ENCODE data around the gene ATP6V0B.

ATP6V0B gene

DNA sequence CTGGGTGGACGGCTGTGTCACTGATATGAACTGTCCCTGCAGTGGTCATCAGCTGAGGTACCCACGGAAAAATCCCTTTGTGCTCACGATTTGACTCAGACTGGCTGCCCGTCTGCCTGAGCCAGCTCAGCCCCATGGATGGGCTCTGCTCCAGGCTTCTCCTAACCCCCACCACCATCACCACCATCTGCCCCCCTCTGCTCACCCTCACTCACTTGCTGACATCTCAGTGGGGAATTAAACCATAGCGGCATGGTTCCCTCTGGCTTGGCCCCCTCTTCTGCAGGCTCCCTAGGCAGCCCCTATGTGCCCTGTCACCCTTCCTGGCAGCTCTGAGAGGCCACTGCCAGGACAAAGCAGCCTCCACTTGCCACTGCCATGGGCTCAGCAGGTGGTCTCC lies 39.2 kb downstream of the ATP6V0B start:
- no peaks in the 10 kb centered on the region for H3K36me3 ChIP-seq (ENCODE audit: insufficient read depth, low read length)

DNA sequence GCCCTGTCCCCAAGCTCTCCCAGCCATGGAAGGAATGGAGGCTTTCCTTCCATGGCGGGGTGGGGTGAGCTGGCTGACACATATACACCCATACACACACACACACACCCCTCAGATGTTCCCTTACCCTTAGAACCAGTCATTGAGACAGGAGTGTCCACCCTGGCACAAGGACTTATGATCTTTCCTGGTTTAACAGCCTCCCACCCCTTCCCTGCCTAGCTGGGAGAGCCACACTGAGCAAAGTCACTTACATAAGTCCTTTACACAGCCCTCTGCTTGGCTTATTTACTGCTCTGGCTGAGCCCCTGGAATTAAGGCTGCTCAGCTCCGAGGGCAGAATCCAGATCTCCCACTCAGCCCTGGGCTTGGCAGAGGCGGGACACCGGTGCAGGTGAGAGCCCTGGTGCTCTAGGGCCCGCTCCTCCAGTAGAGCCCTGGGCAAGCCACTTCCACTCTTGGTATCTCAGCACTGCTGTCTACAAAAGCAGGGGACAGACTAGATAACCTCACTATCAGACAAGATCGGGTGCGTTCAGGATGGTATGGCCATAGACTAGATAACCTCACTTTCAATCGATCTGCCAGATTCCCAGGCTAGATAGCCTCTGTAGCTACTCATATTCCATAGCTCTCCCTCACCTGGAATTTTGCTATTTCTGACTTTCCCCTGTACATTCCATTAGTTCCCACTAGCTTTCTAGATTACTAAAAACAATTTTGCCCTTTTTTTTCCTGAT lies 39.8 kb downstream of the ATP6V0B start:
- TF ChIP-seq, protein P1, sequence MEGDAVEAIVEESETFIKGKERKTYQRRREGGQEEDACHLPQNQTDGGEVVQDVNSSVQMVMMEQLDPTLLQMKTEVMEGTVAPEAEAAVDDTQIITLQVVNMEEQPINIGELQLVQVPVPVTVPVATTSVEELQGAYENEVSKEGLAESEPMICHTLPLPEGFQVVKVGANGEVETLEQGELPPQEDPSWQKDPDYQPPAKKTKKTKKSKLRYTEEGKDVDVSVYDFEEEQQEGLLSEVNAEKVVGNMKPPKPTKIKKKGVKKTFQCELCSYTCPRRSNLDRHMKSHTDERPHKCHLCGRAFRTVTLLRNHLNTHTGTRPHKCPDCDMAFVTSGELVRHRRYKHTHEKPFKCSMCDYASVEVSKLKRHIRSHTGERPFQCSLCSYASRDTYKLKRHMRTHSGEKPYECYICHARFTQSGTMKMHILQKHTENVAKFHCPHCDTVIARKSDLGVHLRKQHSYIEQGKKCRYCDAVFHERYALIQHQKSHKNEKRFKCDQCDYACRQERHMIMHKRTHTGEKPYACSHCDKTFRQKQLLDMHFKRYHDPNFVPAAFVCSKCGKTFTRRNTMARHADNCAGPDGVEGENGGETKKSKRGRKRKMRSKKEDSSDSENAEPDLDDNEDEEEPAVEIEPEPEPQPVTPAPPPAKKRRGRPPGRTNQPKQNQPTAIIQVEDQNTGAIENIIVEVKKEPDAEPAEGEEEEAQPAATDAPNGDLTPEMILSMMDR (conservative IDR thresholded peaks at IDR 0.05; ENCODE audit: low read length), result no peak
- TF ChIP-seq EZH2phosphoT487 (IDR thresholded peaks at IDR 0.05; ENCODE audit: borderline replicate concordance), result no peak
- no peak overlapping the region for H2AFZ ChIP-seq (ENCODE audit: low read length)
- H3K9me2 ChIP-seq (replicated peaks; ENCODE audit: low read depth, low read length), result no peaks in the 10 kb centered on the region
- no peaks in the 10 kb centered on the region for H3K79me2 ChIP-seq (ENCODE audit: insufficient read depth, low read length)
- H3K4me1 ChIP-seq (ENCODE audit: insufficient read depth, low read length, poor library complexity, severe bottlenecking), result no peaks in the 10 kb centered on the region
- H3F3A ChIP-seq (ENCODE audit: low read depth), result no peaks in the 10 kb centered on the region
- H3K4me2 ChIP-seq (ENCODE audit: low read depth, low read length, poor library complexity, severe bottlenecking), result no peak overlapping the region
- no peaks in the 10 kb centered on the region for H3K9me3 ChIP-seq (ENCODE audit: insufficient read depth, low read depth, low read length)
- no peaks in the 10 kb centered on the region for H4K20me1 ChIP-seq (ENCODE audit: insufficient read depth, low read length, poor library complexity, severe bottlenecking)
- H3K27me3 ChIP-seq (ENCODE audit: insufficient read depth, low read length, poor library complexity, severe bottlenecking), result no peaks in the 10 kb centered on the region
- H3K36me3 ChIP-seq (ENCODE audit: insufficient read depth, low read length), result no peaks in the 10 kb centered on the region
- no peak overlapping the region for H3K4me3 ChIP-seq (ENCODE audit: low read length, poor library complexity, severe bottlenecking)
- H3K9ac ChIP-seq (ENCODE audit: low read depth, low read length, poor library complexity, severe bottlenecking), result no peak overlapping the region

More for the DNA sequence above, 39.2 kb downstream of the ATP6V0B start:
- Histone ChIP-seq H3K4me2 (ENCODE audit: low read depth, low read length, poor library complexity, severe bottlenecking) (no peak overlapping the region), H3K9me3 (ENCODE audit: insufficient read depth, low read depth, low read length) (no peaks in the 10 kb centered on the region), H3K79me2 (ENCODE audit: insufficient read depth, low read length) (no peaks in the 10 kb centered on the region), H4K20me1 (ENCODE audit: insufficient read depth, low read length, poor library complexity, severe bottlenecking) (no peaks in the 10 kb centered on the region), H3F3A (ENCODE audit: low read depth) (no peaks in the 10 kb centered on the region), H3K9me2 (replicated peaks; ENCODE audit: low read depth, low read length) (no peaks in the 10 kb centered on the region), H2AFZ (ENCODE audit: low read length) (no peak overlapping the region), H3K4me1 (ENCODE audit: insufficient read depth, low read length, poor library complexity, severe bottlenecking) (no peaks in the 10 kb centered on the region), H3K9ac (ENCODE audit: low read depth, low read length, poor library complexity, severe bottlenecking) (no peak overlapping the region), H3K27me3 (ENCODE audit: insufficient read depth, low read length, poor library complexity, severe bottlenecking) (no peaks in the 10 kb centered on the region), H3K4me3 (ENCODE audit: low read length, poor library complexity, severe bottlenecking) (no peak overlapping the region)
- TF ChIP-seq, protein P1 (conservative IDR thresholded peaks at IDR 0.05; ENCODE audit: low read length), result no peak

DNA sequence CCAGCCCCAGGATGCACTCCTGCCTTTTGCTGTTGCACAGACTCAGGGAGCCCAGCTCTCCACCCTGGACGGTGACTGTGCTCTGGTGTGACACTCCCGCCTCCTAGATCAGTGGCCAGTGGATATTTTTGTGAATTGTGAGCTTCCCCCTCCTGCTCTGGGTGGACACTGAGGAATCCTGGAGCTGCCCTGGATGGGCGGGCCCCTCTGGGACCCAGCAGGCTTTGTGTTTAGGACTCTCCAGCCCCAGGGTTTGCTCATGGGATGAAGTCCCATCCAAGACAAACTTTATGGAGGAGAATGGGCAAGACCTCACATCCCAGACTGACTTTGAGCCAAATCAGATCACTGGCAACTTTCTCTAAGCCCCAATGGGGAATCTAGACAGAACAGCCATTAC lies 40.4 kb downstream of the ATP6V0B start:
- H3K4me1 ChIP-seq (ENCODE audit: insufficient read depth, low read length, poor library complexity, severe bottlenecking), result no peaks in the 10 kb centered on the region
- H3F3A ChIP-seq (ENCODE audit: low read depth), result no peaks in the 10 kb centered on the region
- H3K4me2 ChIP-seq (ENCODE audit: low read depth, low read length, poor library complexity, severe bottlenecking), result no peak overlapping the region
- no peaks in the 10 kb centered on the region for H3K9me2 ChIP-seq (replicated peaks; ENCODE audit: low read depth, low read length)
- no peak overlapping the region for H3K9ac ChIP-seq (ENCODE audit: low read depth, low read length, poor library complexity, severe bottlenecking)
- H3K27me3 ChIP-seq (ENCODE audit: insufficient read depth, low read length, poor library complexity, severe bottlenecking), result no peaks in the 10 kb centered on the region
- H4K20me1 ChIP-seq (ENCODE audit: insufficient read depth, low read length, poor library complexity, severe bottlenecking), result no peaks in the 10 kb centered on the region
- no peak overlapping the region for H3K4me3 ChIP-seq (ENCODE audit: low read length, poor library complexity, severe bottlenecking)
- no peaks in the 10 kb centered on the region for H3K9me3 ChIP-seq (ENCODE audit: insufficient read depth, low read depth, low read length)
- no peaks in the 10 kb centered on the region for H3K79me2 ChIP-seq (ENCODE audit: insufficient read depth, low read length)
- TF ChIP-seq, protein P1 (conservative IDR thresholded peaks at IDR 0.05; ENCODE audit: low read length), result no peak
- no peak for TF ChIP-seq EZH2phosphoT487 (IDR thresholded peaks at IDR 0.05; ENCODE audit: borderline replicate concordance)
- H3K36me3 ChIP-seq (ENCODE audit: insufficient read depth, low read length), result no peaks in the 10 kb centered on the region
- no peak overlapping the region for H2AFZ ChIP-seq (ENCODE audit: low read length)

Measured in Loucy (cell line).